HepG2 (cell line): ENCODE measurements around the gene HCFC2. TPM values are rescaled to one million over a fixed set of nuclear protein-coding genes. Genes with fewer than 3 reads are reported as not detected.

Experiments
- ATAC-seq: fragments of 200-7000 bp; cut with Tn5 transposase; 3 replicates; pipeline ENCODE4 v1.9.1; 2020; ENCODE audit warnings: mild to moderate bottlenecking, moderate library complexity
- BruUV-seq: library from RNA; stranded (reverse); fragments of 400-500 nt; replicated peaks from 2 replicates; lab custom pipeline; 2021; lab: Mats Ljungman, UMichigan
- CTCF ChIA-PET: fragments of 300-600 bp; formaldehyde crosslinking; extraction: SDS; loops from one replicate; lab custom pipeline; 2021; ENCODE audit warnings: low total read pairs, inconsistent platforms, low intra/inter-chr PET ratio; lab: Yijun Ruan, JAX
- POLR2A ChIA-PET: fragments of 350-600 bp; sonication (Branson Sonifier 250); formaldehyde crosslinking; loops from one replicate; lab custom pipeline; 2020; ENCODE audit warnings: antibody characterized with exemption, inconsistent platforms; lab: Yijun Ruan, JAX
- DNase-seq: peaks from one replicate; pipeline ENCODE4 v3.0.0-alpha.2; 2015; ENCODE audit warnings: low spot score
- FAIRE-seq: peaks from 3 replicates; lab custom pipeline; 2011; peaks lifted over from hg19 to GRCh38; lab: Jason Lieb, UNC
- H2AFZ ChIP-seq: one replicate; pipeline ENCODE4 v1.6.1; 2011; ENCODE audit warnings: low read length, inconsistent platforms
- H3K27ac ChIP-seq: fragments of 300-600 bp; 3 replicates; pipeline ENCODE4 v1.8.0; 2011; ENCODE audit warnings: mixed run types, mild to moderate bottlenecking, mixed read lengths, low read length, inconsistent platforms; ENCODE audit not compliant: insufficient read depth; ENCODE audit errors: extremely low read length
- H3K27me3 ChIP-seq, 2 experiments: fragments of 200-600 bp in 1 of 2; 2 replicates in 1 of 2; 3 replicates in 1 of 2; pipeline versions ENCODE4 v1.6.0 to v1.8.0; 2011; ENCODE audit warnings: low read length in 2 of 2, mild to moderate bottlenecking in 2 of 2, moderate library complexity in 2 of 2, inconsistent platforms in 1 of 2; ENCODE audit not compliant: insufficient read depth in 2 of 2, control insufficient read depth in 1 of 2
- H3K36me3 ChIP-seq, 2 experiments: fragments of 200-600 bp in 1 of 2; replicated peaks in 1 of 2; 2 replicates in 1 of 2; 3 replicates in 1 of 2; pipeline versions ENCODE4 v1.5.1 to v1.8.0; 2011; ENCODE audit warnings: low read length in 2 of 2, inconsistent platforms in 1 of 2; ENCODE audit not compliant: insufficient read depth in 2 of 2, control insufficient read depth in 1 of 2
- H3K4me1 ChIP-seq: 2 replicates; pipeline ENCODE4 v1.5.1; 2012; ENCODE audit warnings: low read length, inconsistent platforms; ENCODE audit not compliant: insufficient read depth
- H3K4me2 ChIP-seq: 2 replicates; pipeline ENCODE4 v1.6.0; 2011; ENCODE audit warnings: low read depth, low read length, inconsistent platforms
- H3K4me3 ChIP-seq, 3 experiments: fragments of 200-600 bp in 1 of 3; sonication (generic), shearing (Covaris generic) in 1 of 3; replicated peaks in 1 of 3; 2 replicates each; pipeline ENCODE4 v1.5.1; 2011 to 2016; ENCODE audit warnings: low read length in 3 of 3, inconsistent platforms in 2 of 3, low read depth in 2 of 3, mild to moderate bottlenecking in 2 of 3, control low read depth in 1 of 3, mixed read lengths in 1 of 3; ENCODE audit not compliant: insufficient read depth in 1 of 3
- H3K79me2 ChIP-seq: one replicate; pipeline ENCODE4 v1.6.1; 2011; ENCODE audit warnings: low read length, inconsistent platforms; ENCODE audit not compliant: insufficient read depth
- H3K9ac ChIP-seq: 2 replicates; pipeline ENCODE4 v1.6.0; 2011; ENCODE audit warnings: mild to moderate bottlenecking, low read depth, low read length, inconsistent platforms; ENCODE audit not compliant: insufficient read depth
- H3K9me3 ChIP-seq: 2 replicates; pipeline ENCODE4 v1.5.1; 2012; ENCODE audit warnings: mild to moderate bottlenecking, low read length
- H4K20me1 ChIP-seq: 2 replicates; pipeline ENCODE4 v1.6.0; 2011; ENCODE audit warnings: inconsistent platforms, mild to moderate bottlenecking, low read length, moderate library complexity; ENCODE audit not compliant: insufficient read depth
- AKAP8 ChIP-seq: sonication (generic); formaldehyde crosslinking; IDR thresholded peaks from 2 replicates; pipeline ENCODE4 v1.5.1; 2020; ENCODE audit warnings: mild to moderate bottlenecking, missing genetic modification reagents
- DNMT1 ChIP-seq: sonication (generic); formaldehyde crosslinking; IDR thresholded peaks from 2 replicates; pipeline ENCODE4 v1.5.1; 2020; ENCODE audit warnings: mild to moderate bottlenecking, missing genetic modification reagents
- GZF1 ChIP-seq: sonication (generic); formaldehyde crosslinking; IDR thresholded peaks from 2 replicates; pipeline ENCODE4 v1.5.1; 2020; ENCODE audit warnings: mild to moderate bottlenecking, missing genetic modification reagents
- KLF11 ChIP-seq: IDR thresholded peaks from 2 replicates; pipeline ENCODE4 v1.6.1; 2016; ENCODE audit warnings: missing compliant biosample characterization
- SAP130 ChIP-seq: IDR thresholded peaks from 2 replicates; pipeline ENCODE4 v1.6.1; 2016; ENCODE audit warnings: low read depth
- SATB2 ChIP-seq: sonication (generic); formaldehyde crosslinking; IDR thresholded peaks from 2 replicates; pipeline ENCODE4 v1.5.0; 2020; ENCODE audit warnings: missing genetic modification reagents
- ZBTB42 ChIP-seq: sonication (generic); formaldehyde crosslinking; IDR thresholded peaks from 2 replicates; pipeline ENCODE4 v1.5.0; 2020; ENCODE audit warnings: mild to moderate bottlenecking, missing genetic modification reagents
- ZFX ChIP-seq: sonication (generic); formaldehyde crosslinking; IDR thresholded peaks from 2 replicates; pipeline ENCODE4 v1.4.0; 2020; ENCODE audit warnings: mild to moderate bottlenecking, low read depth, missing genetic modification reagents, moderate library complexity
- ZNF616 ChIP-seq: sonication (generic); formaldehyde crosslinking; IDR thresholded peaks from 2 replicates; pipeline ENCODE4 v1.5.0; 2020; ENCODE audit warnings: low read depth, mild to moderate bottlenecking, missing genetic modification reagents
- ZNF724P ChIP-seq: sonication (generic); formaldehyde crosslinking; IDR thresholded peaks from 2 replicates; pipeline ENCODE4 v1.8.0; 2022; ENCODE audit warnings: missing genetic modification reagents, borderline replicate concordance
- ZUFSP ChIP-seq: sonication (generic); formaldehyde crosslinking; IDR thresholded peaks from 2 replicates; pipeline ENCODE4 v1.9.0; 2021; ENCODE audit warnings: missing genetic modification reagents, mild to moderate bottlenecking, borderline replicate concordance
- WGBS: methylation state at CpG from one replicate; pipeline ENCODE4 v1.1.6; 2017; ENCODE audit warnings: low lambda C conversion rate; 5-methylcytosine and 5-hydroxymethylcytosine counted together
- in situ Hi-C: cut with HindIII; loops from 2 replicates; pipeline ENCODE4 v1.10.0; 2017; ENCODE audit warnings: low pct_unique_long_range_greater_than_20kb; ENCODE audit not compliant: extremely low pct_ligation_motif_present
- intact Hi-C: fragments of 100-400 bp; cut with micrococcal nuclease; formaldehyde crosslinking; loops from one replicate; pipeline ENCODE4 v1.10.0; 2022; ENCODE audit not compliant: unreplicated experiment
- polyA plus RNA-seq, 8 experiments: library from polyadenylated mRNA; depleted of rRNA in 3 of 8; stranded (reverse) in 7 of 8; unstranded in 1 of 8; fragments of >200 nt; fragmentation: Illumina TruSeq in 4 of 8; extraction: Trizol in 4 of 8; gene quantifications; 2 replicates each; pipeline versions ENCODE4 v1.2.1 to v1.2.3, GENCODE V29; 2011 to 2016; ENCODE audit warnings: low read depth in 4 of 8, missing spikeins in 1 of 8, mixed read lengths in 1 of 8; ENCODE audit not compliant: insufficient read depth in 1 of 8
- total RNA-seq, 5 experiments: library from RNA; depleted of rRNA; stranded (reverse); fragments of >200 nt; fragmentation: Illumina TruSeq; extraction: Trizol; gene quantifications; 2 replicates each; pipeline ENCODE4 v1.2.3, GENCODE V29; 2016; ENCODE audit warnings: low read depth in 1 of 5
- TF ChIP-seq, protein P1 (sequence below): sonication (generic); formaldehyde crosslinking; IDR thresholded peaks from 2 replicates; pipeline ENCODE4 v1.4.0; 2020; ENCODE audit warnings: missing genetic modification reagents
- TF ChIP-seq, protein P2 (sequence below): sonication (generic); formaldehyde crosslinking; IDR thresholded peaks from 2 replicates; pipeline ENCODE4 v1.4.0; 2020; ENCODE audit warnings: mild to moderate bottlenecking, missing genetic modification reagents
- TF ChIP-seq, protein P3 (sequence below): sonication (generic); formaldehyde crosslinking; IDR thresholded peaks from 2 replicates; pipeline ENCODE4 v1.4.0; 2020; ENCODE audit warnings: mild to moderate bottlenecking, low read depth, missing genetic modification reagents

Gene HCFC2
- total and polyA plus RNA-seq, 2 of the 13 experiments (the other 11 are each of a cell fraction or from before 2014, with no cell fraction given): 3.7 to 4.9 TPM

GRCh38 chr12:104048162-104048561 is 16.2 kb upstream of the HCFC2 start:
- CTCF ChIA-PET: no interaction called here
- DNase-seq (no peak), ATAC-seq (no peak), FAIRE-seq (no peak)
- Histone ChIP-seq H3K9ac (no peak overlapping the region), H3K9me3 (no peaks in the 10 kb centered on the region), H2AFZ (no peak overlapping the region), H3K79me2 (no peaks in the 10 kb centered on the region), H3K36me3 (no peaks in the 10 kb centered on the region), H3K4me3 (no peak overlapping the region), H4K20me1 (no peaks in the 10 kb centered on the region), H3K4me2 (no peak overlapping the region), H3K27ac (no peak overlapping the region), H3K27me3 (peaks cover 0 to 41% of the 10 kb centered on the region in 2 experiments; a peak in 4 of 5 replicates), H3K4me1 (peaks cover 18% of the 10 kb centered on the region)
- TF ChIP-seq ZNF724P (CRISPR knock-in tag) (no peak), ZFX (CRISPR knock-in tag) (no peak), SAP130 (CRISPR knock-in tag) (no peak), SATB2 (no peak), ZNF616 (no peak), GZF1 (CRISPR knock-in tag) (no peak), DNMT1 (CRISPR knock-in tag) (no peak)
- TF ChIP-seq, protein P1, sequence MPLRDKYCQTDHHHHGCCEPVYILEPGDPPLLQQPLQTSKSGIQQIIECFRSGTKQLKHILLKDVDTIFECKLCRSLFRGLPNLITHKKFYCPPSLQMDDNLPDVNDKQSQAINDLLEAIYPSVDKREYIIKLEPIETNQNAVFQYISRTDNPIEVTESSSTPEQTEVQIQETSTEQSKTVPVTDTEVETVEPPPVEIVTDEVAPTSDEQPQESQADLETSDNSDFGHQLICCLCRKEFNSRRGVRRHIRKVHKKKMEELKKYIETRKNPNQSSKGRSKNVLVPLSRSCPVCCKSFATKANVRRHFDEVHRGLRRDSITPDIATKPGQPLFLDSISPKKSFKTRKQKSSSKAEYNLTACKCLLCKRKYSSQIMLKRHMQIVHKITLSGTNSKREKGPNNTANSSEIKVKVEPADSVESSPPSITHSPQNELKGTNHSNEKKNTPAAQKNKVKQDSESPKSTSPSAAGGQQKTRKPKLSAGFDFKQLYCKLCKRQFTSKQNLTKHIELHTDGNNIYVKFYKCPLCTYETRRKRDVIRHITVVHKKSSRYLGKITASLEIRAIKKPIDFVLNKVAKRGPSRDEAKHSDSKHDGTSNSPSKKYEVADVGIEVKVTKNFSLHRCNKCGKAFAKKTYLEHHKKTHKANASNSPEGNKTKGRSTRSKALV (CRISPR knock-in tag): no peak
- no TSS peak for BruUV-seq
- intact Hi-C loops (no loop called here), in situ Hi-C loops (no loop called here)
- POLR2A ChIA-PET: no interaction called here
- WGBS: 55% methylated on average over 5 of the region's 5 CpGs

GRCh38 chr12:104048811-104049210 is 15.5 kb upstream of the HCFC2 start:
- intact Hi-C loops: no loop called here
- Histone ChIP-seq H3K4me1 (peaks cover 18% of the 10 kb centered on the region), H3K79me2 (no peaks in the 10 kb centered on the region), H3K9me3 (no peaks in the 10 kb centered on the region), H3K4me2 (no peak overlapping the region), H4K20me1 (no peaks in the 10 kb centered on the region), H3K27me3 (peaks cover 0 to 39% of the 10 kb centered on the region in 2 experiments; a peak in 4 of 5 replicates), H3K4me3 (no peak overlapping the region), H3K36me3 (no peaks in the 10 kb centered on the region), H3K27ac (no peak overlapping the region), H2AFZ (no peak overlapping the region), H3K9ac (no peak overlapping the region)
- CTCF ChIA-PET: no interaction called here
- DNase-seq (no peak), FAIRE-seq (no peak), ATAC-seq (no peak)
- 14% methylated on average over 3 of the region's 3 CpGs for WGBS
- POLR2A ChIA-PET: no interaction called here
- in situ Hi-C loops: no loop called here
- BruUV-seq: no TSS peak
- TF ChIP-seq ZUFSP (CRISPR knock-in tag) (no peak), AKAP8 (CRISPR knock-in tag) (no peak), ZNF724P (CRISPR knock-in tag) (no peak), KLF11 (CRISPR knock-in tag) (no peak), ZBTB42 (no peak)
- TF ChIP-seq, protein P2, sequence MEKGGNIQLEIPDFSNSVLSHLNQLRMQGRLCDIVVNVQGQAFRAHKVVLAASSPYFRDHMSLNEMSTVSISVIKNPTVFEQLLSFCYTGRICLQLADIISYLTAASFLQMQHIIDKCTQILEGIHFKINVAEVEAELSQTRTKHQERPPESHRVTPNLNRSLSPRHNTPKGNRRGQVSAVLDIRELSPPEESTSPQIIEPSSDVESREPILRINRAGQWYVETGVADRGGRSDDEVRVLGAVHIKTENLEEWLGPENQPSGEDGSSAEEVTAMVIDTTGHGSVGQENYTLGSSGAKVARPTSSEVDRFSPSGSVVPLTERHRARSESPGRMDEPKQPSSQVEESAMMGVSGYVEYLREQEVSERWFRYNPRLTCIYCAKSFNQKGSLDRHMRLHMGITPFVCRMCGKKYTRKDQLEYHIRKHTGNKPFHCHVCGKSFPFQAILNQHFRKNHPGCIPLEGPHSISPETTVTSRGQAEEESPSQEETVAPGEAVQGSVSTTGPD (CRISPR knock-in tag): no peak
- TF ChIP-seq, protein P3, sequence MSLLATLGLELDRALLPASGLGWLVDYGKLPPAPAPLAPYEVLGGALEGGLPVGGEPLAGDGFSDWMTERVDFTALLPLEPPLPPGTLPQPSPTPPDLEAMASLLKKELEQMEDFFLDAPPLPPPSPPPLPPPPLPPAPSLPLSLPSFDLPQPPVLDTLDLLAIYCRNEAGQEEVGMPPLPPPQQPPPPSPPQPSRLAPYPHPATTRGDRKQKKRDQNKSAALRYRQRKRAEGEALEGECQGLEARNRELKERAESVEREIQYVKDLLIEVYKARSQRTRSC: no peak
